GM21737 (cell line): ENCODE results near the gene S100B.

Source experiments
- ATAC-seq: cut with Tn5 transposase; IDR thresholded peaks from one replicate; pipeline ENCODE4 v1.9.1; 2021; ENCODE audit warnings: mild to moderate bottlenecking, moderate library complexity; ENCODE audit not compliant: unreplicated experiment

S100B gene

GRCh38 chr21:46628868-46629267, 24.0 kb upstream of the S100B start:
- no peak for ATAC-seq

GRCh38 chr21:46627726-46628125, 22.8 kb upstream of the S100B start:
- no peak for ATAC-seq

- no peak for ATAC-seq
Measured at GRCh38 chr21:46626975-46627501, 22.2 kb upstream of the S100B start.

- no peak for ATAC-seq
Measured at GRCh38 chr21:46626536-46626935, 21.7 kb upstream of the S100B start.

- no peak for ATAC-seq
Measured at GRCh38 chr21:46625759-46626158, 20.9 kb upstream of the S100B start.

- no peak for ATAC-seq
Measured at GRCh38 chr21:46624050-46624449, 19.2 kb upstream of the S100B start.

- ATAC-seq, result no peak
Measured at GRCh38 chr21:46622226-46622625, 17.3 kb upstream of the S100B start.

- no peak for ATAC-seq
Measured at GRCh38 chr21:46621457-46622182, 16.7 kb upstream of the S100B start.

GRCh38 chr21:46620846-46621245, 16.0 kb upstream of the S100B start:
- no peak for ATAC-seq

- ATAC-seq, result no peak
Measured at GRCh38 chr21:46619846-46620245, 15.0 kb upstream of the S100B start.

GRCh38 chr21:46618738-46619379, 14.0 kb upstream of the S100B start:
- ATAC-seq, result no peak

- no peak for ATAC-seq
Measured at GRCh38 chr21:46617267-46618051, 12.6 kb upstream of the S100B start.

GRCh38 chr21:46616656-46617055, 11.8 kb upstream of the S100B start:
- no peak for ATAC-seq

GRCh38 chr21:46616050-46616449, 11.2 kb upstream of the S100B start:
- ATAC-seq, result no peak

- no peak for ATAC-seq
Measured at GRCh38 chr21:46613391-46613790, 8.5 kb upstream of the S100B start.

- no peak for ATAC-seq
Measured at GRCh38 chr21:46610018-46610701, 5.3 kb upstream of the S100B start.

GRCh38 chr21:46608672-46609111, 3.8 kb upstream of the S100B start:
- ATAC-seq, result no peak

- ATAC-seq, result no peak
Measured at GRCh38 chr21:46607636-46608035, 2.8 kb upstream of the S100B start.

GRCh38 chr21:46606427-46606813, 1.5 kb upstream of the S100B start:
- no peak for ATAC-seq

- peak; percentile 54 for ATAC-seq
Measured at GRCh38 chr21:46605767-46606426, 1.0 kb upstream of the S100B start.
